Measurements from ENCODE around the gene KMT5B.

DNA sequence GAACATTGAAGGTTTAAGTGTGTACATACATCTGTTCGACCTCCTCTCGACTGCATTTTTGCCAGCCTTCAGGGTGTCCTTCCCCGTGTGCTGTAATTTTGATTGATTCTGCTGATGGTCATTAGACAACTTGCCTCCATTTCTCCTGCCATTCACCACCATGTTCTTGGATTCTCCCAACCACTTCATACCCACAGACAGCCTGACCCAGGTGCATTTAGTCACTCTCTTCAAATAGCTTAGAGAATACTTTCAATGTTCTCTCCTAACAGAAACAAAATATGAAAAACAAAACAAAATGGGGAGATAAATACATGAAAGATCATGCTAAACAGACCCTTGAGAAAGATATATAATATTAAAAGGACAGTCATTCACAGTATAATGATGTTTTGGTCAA, 23.2 kb downstream of the KMT5B start:
- TF ChIP-seq CTCF (IDR thresholded peaks at IDR 0.05; ENCODE audit: insufficient read depth, low read depth, low read length): no peak
- no peak for TF ChIP-seq EZH2 (IDR thresholded peaks at IDR 0.05; ENCODE audit: insufficient read depth, low read length)

All from astrocyte (in vitro differentiated cells and primary cell).